PC-3 (cell line): ENCODE results near the gene CTRL. TPM values are rescaled to one million over a fixed set of nuclear protein-coding genes. Genes with fewer than 3 reads are reported as not detected.

ENCODE experiments used
- ATAC-seq: fragments of 200-7000 bp; cut with Tn5 transposase; 2 replicates; pipeline ENCODE4 v1.9.1; 2020; ENCODE audit warnings: mild to moderate bottlenecking, moderate library complexity
- BruUV-seq: library from RNA; stranded (reverse); fragments of 400-500 nt; replicated peaks from 2 replicates; lab custom pipeline; 2021; lab: Mats Ljungman, UMichigan
- CTCF ChIA-PET: fragments of 300-600 bp; sonication (Branson Sonifier 250); formaldehyde crosslinking; loops from one replicate; lab custom pipeline; 2022; ENCODE audit warnings: antibody characterized with exemption; lab: Charles Lee
- POLR2A ChIA-PET: fragments of 300-600 bp; sonication (Branson Sonifier 250); formaldehyde crosslinking; loops from one replicate; lab custom pipeline; 2022; ENCODE audit warnings: antibody characterized with exemption; ENCODE audit not compliant: unreplicated experiment; lab: Charles Lee
- DNase-seq: peaks from one replicate; pipeline ENCODE4 v3.0.0-alpha.2; 2015
- H2AFZ ChIP-seq: fragments of 300-600 bp; sonication (generic); 2 replicates; pipeline ENCODE4 v1.6.0; 2016; ENCODE audit warnings: antibody characterized with exemption, low read length
- H3F3A ChIP-seq: fragments of 300-600 bp; sonication (generic); one replicate; pipeline ENCODE4 v1.6.0; 2017; ENCODE audit warnings: antibody characterized with exemption, low read length, control low read depth, mild to moderate bottlenecking; ENCODE audit not compliant: unreplicated experiment
- H3K27ac ChIP-seq: fragments of 300-600 bp; sonication (generic); 2 replicates; pipeline ENCODE4 v1.5.1; 2016; ENCODE audit warnings: mild to moderate bottlenecking, low read length
- H3K27me3 ChIP-seq: fragments of 300-600 bp; sonication (generic); 2 replicates; pipeline ENCODE4 v1.6.1; 2016; ENCODE audit warnings: low read length, mixed read lengths
- H3K36me3 ChIP-seq: fragments of 300-600 bp; sonication (generic); 2 replicates; pipeline ENCODE4 v1.6.1; 2016; ENCODE audit warnings: low read depth, mixed run types, low read length, mixed read lengths
- H3K4me1 ChIP-seq: fragments of 300-600 bp; sonication (generic); 2 replicates; pipeline ENCODE4 v1.5.1; 2016; ENCODE audit warnings: low read length; ENCODE audit not compliant: insufficient read depth
- H3K4me2 ChIP-seq: fragments of 300-600 bp; sonication (generic); 2 replicates; pipeline ENCODE4 v1.6.0; 2016; ENCODE audit warnings: low read length
- H3K4me3 ChIP-seq: fragments of 300-600 bp; sonication (generic); 2 replicates; pipeline ENCODE4 v1.5.1; 2016; ENCODE audit warnings: mild to moderate bottlenecking, low read length, mixed read lengths
- H3K79me2 ChIP-seq: fragments of 300-600 bp; sonication (generic); 2 replicates; pipeline ENCODE4 v1.6.1; 2017; ENCODE audit warnings: low read length, mixed read lengths
- H3K9ac ChIP-seq: fragments of 300-600 bp; sonication (generic); 2 replicates; pipeline ENCODE4 v1.6.0; 2016; ENCODE audit warnings: mild to moderate bottlenecking, low read length
- H3K9me2 ChIP-seq: fragments of 300-600 bp; sonication (generic); replicated peaks from 2 replicates; pipeline ENCODE4 v1.6.1; 2016; ENCODE audit warnings: mixed run types, low read length, mixed read lengths
- H3K9me3 ChIP-seq: fragments of 300-600 bp; sonication (generic); 2 replicates; pipeline ENCODE4 v1.6.1; 2016; ENCODE audit warnings: low read length, mixed read lengths
- H4K20me1 ChIP-seq: fragments of 300-600 bp; sonication (generic); 2 replicates; pipeline ENCODE4 v1.6.1; 2016; ENCODE audit warnings: low read length, mixed read lengths
- EZH2 ChIP-seq: fragments of 300-600 bp; sonication (generic); IDR thresholded peaks from one replicate; pipeline ENCODE4 v1.6.1; 2017; ENCODE audit warnings: antibody characterized with exemption, mild to moderate bottlenecking, low read length; ENCODE audit not compliant: unreplicated experiment
- EZH2phosphoT487 ChIP-seq: fragments of 300-600 bp; sonication (generic); IDR thresholded peaks from 2 replicates; pipeline ENCODE4 v1.6.1; 2018; ENCODE audit warnings: mild to moderate bottlenecking, antibody characterized with exemption, low read length, borderline replicate concordance
- intact Hi-C: fragments of 100-400 bp; cut with micrococcal nuclease; formaldehyde crosslinking; loops from 2 replicates; pipeline ENCODE4 v1.9.0; 2023
- total RNA-seq: library from RNA; depleted of rRNA; stranded (reverse); fragments of >200 nt; gene quantifications from 2 replicates; pipeline ENCODE4 v1.2.3, GENCODE V29; 2014
- TF ChIP-seq, protein P1 (sequence below): fragments of 300-600 bp; sonication (generic); conservative IDR thresholded peaks from 2 replicates; pipeline ENCODE4 v1.5.1; 2017; ENCODE audit warnings: antibody characterized with exemption, low read depth, mild to moderate bottlenecking, low read length

Gene CTRL
- total RNA-seq, 1 experiment from 2014 or later = 1.6 TPM

DNA sequence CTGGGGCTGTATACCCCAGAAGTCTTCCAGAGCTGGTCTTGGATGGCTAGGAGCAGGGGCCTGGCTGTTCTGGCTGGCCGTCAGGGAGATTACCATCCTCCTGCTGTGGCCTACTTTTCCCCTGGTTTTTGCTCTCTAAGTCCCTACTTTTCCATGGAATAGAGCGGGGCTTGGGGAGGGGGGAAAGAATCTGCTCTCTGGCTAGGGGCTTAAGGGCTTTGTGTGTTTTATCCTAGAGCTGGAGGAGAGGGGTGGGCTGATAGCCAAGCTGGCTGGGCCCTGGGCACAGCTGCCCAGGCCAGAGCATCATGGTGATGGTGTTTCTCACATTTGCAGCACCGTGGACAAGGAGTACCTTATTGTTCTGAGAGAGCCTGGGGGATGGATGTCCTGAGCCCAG, 43.3 kb downstream of the CTRL start:
- intact Hi-C loops = no loop called here
- no TSS peak for BruUV-seq
- POLR2A ChIA-PET = interaction anchor here (0.6 kb wide), 1 partner anchor 82 kb away, joined by 3 read pairs; the partner anchor contains the start of genes RANBP10 and TSNAXIP1

DNA sequence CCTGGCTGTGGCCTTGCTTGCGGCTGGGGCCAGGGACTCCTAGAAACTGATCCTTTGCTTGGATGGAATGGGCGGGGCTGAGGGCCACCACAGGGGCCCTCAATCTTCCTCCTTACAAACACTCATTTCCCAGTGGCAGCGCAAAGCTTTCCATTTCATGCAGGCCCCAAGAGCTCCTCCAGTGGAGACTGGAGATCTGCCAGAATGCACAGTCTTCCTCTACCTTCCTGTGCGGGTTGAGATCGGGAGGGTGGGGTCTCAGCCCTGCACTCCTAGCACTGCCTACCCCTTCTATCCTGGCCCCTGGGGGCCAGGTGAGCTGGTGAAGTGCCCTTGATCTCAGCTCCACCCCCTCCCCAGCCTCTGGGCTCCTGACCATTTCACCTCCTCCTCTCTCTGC, 45.3 kb downstream of the CTRL start:
- Histone ChIP-seq H3K27ac (no peak overlapping the region), H3K4me2 (no peak overlapping the region), H4K20me1 (no peaks in the 10 kb centered on the region), H3K9me2 (no peaks in the 10 kb centered on the region), H3K9me3 (no peaks in the 10 kb centered on the region), H2AFZ (no peak overlapping the region), H3K27me3 (no peaks in the 10 kb centered on the region), H3K36me3 (0 out of 2 replicates have a peak, but pooled peaks cover 4% of the 10 kb centered on the region), H3F3A (no peaks in the 10 kb centered on the region), H3K4me3 (no peak overlapping the region), H3K9ac (no peak overlapping the region), H3K79me2 (no peaks in the 10 kb centered on the region), H3K4me1 (peaks cover 6% of the 10 kb centered on the region; the same call in 1 of the 2 replicates)
- DNase-seq (no peak), ATAC-seq (no peak)
- CTCF ChIA-PET = no interaction called here
- POLR2A ChIA-PET = no interaction called here
- TF ChIP-seq EZH2phosphoT487 (no peak), EZH2 (no peak)
- TF ChIP-seq, protein P1, sequence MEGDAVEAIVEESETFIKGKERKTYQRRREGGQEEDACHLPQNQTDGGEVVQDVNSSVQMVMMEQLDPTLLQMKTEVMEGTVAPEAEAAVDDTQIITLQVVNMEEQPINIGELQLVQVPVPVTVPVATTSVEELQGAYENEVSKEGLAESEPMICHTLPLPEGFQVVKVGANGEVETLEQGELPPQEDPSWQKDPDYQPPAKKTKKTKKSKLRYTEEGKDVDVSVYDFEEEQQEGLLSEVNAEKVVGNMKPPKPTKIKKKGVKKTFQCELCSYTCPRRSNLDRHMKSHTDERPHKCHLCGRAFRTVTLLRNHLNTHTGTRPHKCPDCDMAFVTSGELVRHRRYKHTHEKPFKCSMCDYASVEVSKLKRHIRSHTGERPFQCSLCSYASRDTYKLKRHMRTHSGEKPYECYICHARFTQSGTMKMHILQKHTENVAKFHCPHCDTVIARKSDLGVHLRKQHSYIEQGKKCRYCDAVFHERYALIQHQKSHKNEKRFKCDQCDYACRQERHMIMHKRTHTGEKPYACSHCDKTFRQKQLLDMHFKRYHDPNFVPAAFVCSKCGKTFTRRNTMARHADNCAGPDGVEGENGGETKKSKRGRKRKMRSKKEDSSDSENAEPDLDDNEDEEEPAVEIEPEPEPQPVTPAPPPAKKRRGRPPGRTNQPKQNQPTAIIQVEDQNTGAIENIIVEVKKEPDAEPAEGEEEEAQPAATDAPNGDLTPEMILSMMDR = no peak
- intact Hi-C loops = no loop called here
- no TSS peak for BruUV-seq

More for the DNA sequence above, 43.3 kb downstream of the CTRL start:
- DNase-seq = no peak
- Histone ChIP-seq H4K20me1 (no peaks in the 10 kb centered on the region), H3K27ac (no peak overlapping the region), H2AFZ (no peak overlapping the region), H3K36me3 (0 out of 2 replicates have a peak, but pooled peaks cover 4% of the 10 kb centered on the region), H3K27me3 (no peaks in the 10 kb centered on the region), H3K4me2 (no peak overlapping the region), H3K9ac (no peak overlapping the region), H3K9me2 (no peaks in the 10 kb centered on the region), H3K79me2 (peaks cover 2% of the 10 kb centered on the region), H3K4me1 (peaks cover 12% of the 10 kb centered on the region; the same call in 1 of the 2 replicates), H3F3A (no peaks in the 10 kb centered on the region), H3K9me3 (no peaks in the 10 kb centered on the region), H3K4me3 (no peak overlapping the region)
- no peak for TF ChIP-seq EZH2
- TF ChIP-seq EZH2phosphoT487 = no peak
- TF ChIP-seq, protein P1 = no peak
- CTCF ChIA-PET = no interaction called here
- no peak for ATAC-seq

DNA sequence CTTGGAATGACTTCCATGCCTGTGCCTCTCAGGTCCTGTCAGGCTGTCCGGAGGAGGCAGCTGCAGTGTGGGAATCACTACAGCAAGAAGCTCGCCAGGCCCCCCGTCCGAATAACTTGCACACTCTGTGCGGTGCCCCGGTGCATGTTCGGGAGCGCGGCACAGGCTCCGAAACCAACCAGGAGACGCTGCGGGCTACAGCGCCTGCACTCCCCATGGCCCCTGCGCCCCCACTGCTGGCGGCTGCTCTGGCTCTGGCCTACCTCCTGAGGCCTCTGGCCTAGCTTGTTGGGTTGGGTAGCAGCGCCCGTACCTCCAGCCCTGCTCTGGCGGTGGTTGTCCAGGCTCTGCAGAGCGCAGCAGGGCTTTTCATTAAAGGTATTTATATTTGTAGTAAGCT, 45.7 kb downstream of the CTRL start:
- POLR2A ChIA-PET = no interaction called here
- H3K27ac ChIP-seq = no peak overlapping the region
- peaks cover 6% of the 10 kb centered on the region; the same call in 1 of the 2 replicates for H3K4me1 ChIP-seq
- no peaks in the 10 kb centered on the region for H3K27me3 ChIP-seq
- no peak overlapping the region for H3K4me3 ChIP-seq
- no peak overlapping the region for H3K4me2 ChIP-seq
- H3K79me2 ChIP-seq = no peaks in the 10 kb centered on the region
- intact Hi-C loops = no loop called here
- peaks cover 4% of the 10 kb centered on the region; the same call in 1 of the 2 replicates for H3K36me3 ChIP-seq
- H3K9me2 ChIP-seq = no peaks in the 10 kb centered on the region
- H4K20me1 ChIP-seq = no peaks in the 10 kb centered on the region
- TF ChIP-seq EZH2 (no peak), EZH2phosphoT487 (no peak)
- TF ChIP-seq, protein P1 = no peak
- no peak overlapping the region for H3K9ac ChIP-seq
- no TSS peak for BruUV-seq
- no peak overlapping the region for H2AFZ ChIP-seq
- ATAC-seq (no peak), DNase-seq (no peak)
- CTCF ChIA-PET = no interaction called here
- H3K9me3 ChIP-seq = no peaks in the 10 kb centered on the region
- H3F3A ChIP-seq = no peaks in the 10 kb centered on the region
